AG04450 (cell line): ENCODE measurements around the gene GEMIN7. TPM values are rescaled to one million over a fixed set of nuclear protein-coding genes. Genes with fewer than 3 reads are reported as not detected.

ENCODE experiments used
- CTCF ChIA-PET: fragments of 300-600, 350-600 bp; formaldehyde crosslinking; extraction: SDS; loops from one replicate; lab custom pipeline; 2022; ENCODE audit warnings: antibody characterized with exemption, inconsistent platforms; lab: Charles Lee
- POLR2A ChIA-PET: fragments of 350-600 bp; formaldehyde crosslinking; extraction: SDS; loops from one replicate; lab custom pipeline; 2021; ENCODE audit warnings: antibody characterized with exemption, inconsistent platforms; lab: Yijun Ruan, JAX
- DNase-seq: peaks from one replicate; pipeline ENCODE4 v3.0.0-alpha.2; 2011; ENCODE audit warnings: low read depth, low spot score
- H3K27ac ChIP-seq: one replicate; pipeline ENCODE4 v1.5.1; 2012; ENCODE audit warnings: low read depth, low read length, control low read depth
- H3K27me3 ChIP-seq: one replicate; pipeline ENCODE4 v1.6.0; 2012; ENCODE audit warnings: low read length; ENCODE audit not compliant: control insufficient read depth, insufficient read depth
- H3K4me3 ChIP-seq: 2 replicates; pipeline ENCODE4 v1.5.1; 2011; ENCODE audit warnings: mild to moderate bottlenecking, low read depth, low read length, control low read depth
- H3K9me3 ChIP-seq: 2 replicates; pipeline ENCODE4 v1.5.1; 2012; ENCODE audit warnings: low read length; ENCODE audit not compliant: control insufficient read depth, insufficient read depth
- polyA plus RNA-seq: library from polyadenylated mRNA; depleted of rRNA; stranded (reverse); fragments of >200 nt; gene quantifications from 2 replicates; pipeline ENCODE4 v1.2.3, GENCODE V29; 2011
- TF ChIP-seq, protein P1 (sequence below): IDR thresholded peaks from 2 replicates; pipeline ENCODE4 v1.5.1; 2011; ENCODE audit warnings: low read depth, low read length, control low read depth, inconsistent platforms

Gene GEMIN7
- polyA plus RNA-seq, 1 experiment = 20.6 TPM

DNA sequence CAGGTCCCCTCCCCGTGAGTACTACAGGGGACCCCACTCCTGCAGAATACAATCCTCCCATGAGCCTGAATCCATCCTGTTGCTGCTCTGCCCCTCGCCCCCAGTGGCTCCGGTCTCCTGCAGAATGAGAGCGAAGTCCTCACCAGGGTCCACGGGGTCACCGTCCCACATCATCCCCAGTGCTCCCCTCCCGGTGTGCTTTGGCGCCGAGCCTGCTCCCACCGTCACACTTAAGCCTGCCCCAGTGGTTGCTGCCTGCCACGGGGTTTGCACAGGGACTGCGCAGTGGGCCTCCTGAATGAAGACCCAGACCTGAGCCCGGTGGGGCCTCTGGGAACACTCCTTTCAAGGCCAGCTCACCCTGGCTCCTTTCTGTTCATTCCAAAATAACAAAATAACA, 51.2 kb downstream of the GEMIN7 start:
- no peak for DNase-seq
- Histone ChIP-seq H3K27me3 (no peaks in the 10 kb centered on the region), H3K27ac (no peak overlapping the region), H3K9me3 (no peaks in the 10 kb centered on the region; the same call in 1 of the 2 replicates), H3K4me3 (no peak overlapping the region)
- CTCF ChIA-PET = no interaction called here
- POLR2A ChIA-PET = no interaction called here
- TF ChIP-seq, protein P1, sequence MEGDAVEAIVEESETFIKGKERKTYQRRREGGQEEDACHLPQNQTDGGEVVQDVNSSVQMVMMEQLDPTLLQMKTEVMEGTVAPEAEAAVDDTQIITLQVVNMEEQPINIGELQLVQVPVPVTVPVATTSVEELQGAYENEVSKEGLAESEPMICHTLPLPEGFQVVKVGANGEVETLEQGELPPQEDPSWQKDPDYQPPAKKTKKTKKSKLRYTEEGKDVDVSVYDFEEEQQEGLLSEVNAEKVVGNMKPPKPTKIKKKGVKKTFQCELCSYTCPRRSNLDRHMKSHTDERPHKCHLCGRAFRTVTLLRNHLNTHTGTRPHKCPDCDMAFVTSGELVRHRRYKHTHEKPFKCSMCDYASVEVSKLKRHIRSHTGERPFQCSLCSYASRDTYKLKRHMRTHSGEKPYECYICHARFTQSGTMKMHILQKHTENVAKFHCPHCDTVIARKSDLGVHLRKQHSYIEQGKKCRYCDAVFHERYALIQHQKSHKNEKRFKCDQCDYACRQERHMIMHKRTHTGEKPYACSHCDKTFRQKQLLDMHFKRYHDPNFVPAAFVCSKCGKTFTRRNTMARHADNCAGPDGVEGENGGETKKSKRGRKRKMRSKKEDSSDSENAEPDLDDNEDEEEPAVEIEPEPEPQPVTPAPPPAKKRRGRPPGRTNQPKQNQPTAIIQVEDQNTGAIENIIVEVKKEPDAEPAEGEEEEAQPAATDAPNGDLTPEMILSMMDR = no peak

DNA sequence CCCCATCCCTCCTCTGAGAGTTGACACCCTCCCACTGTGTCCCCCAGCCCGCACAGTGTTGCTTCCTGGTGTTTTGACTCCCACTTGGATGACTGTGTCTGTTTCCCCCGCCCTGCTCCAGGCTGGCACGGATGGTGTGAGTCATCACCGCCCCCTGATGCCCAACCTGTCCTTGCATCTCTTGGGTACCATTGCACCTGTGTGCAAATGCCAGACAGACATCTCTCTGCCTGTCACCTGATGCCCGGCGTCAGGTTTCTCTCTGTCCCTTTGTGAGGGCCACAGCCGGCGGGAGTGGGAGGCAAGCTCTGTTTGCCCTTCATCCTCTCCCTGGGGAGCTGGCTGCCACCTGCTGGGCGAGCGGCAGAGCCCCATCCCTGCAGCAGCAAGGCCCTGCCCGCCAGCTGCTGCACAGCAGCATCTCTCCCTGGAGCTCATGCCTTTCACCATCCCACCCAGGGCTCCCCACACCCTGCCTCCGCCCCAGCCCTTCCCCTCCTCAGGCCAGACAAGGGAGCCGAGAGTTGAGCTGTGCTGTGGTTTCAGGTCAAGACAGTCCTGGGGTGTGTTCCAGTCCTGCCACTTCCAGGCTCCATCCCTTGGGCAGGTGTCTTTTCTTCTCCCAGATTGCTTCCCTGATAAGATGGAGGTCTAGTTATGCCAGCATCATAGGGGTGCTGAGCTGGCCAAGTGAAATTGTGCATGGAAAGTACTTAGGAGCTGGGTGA, 52.0 kb downstream of the GEMIN7 start:
- POLR2A ChIA-PET = interaction anchor here (0.8 kb wide), 1 partner anchor 39 kb away, joined by 3 read pairs; no protein-coding TSS in a partner anchor
- DNase-seq = no peak

DNA sequence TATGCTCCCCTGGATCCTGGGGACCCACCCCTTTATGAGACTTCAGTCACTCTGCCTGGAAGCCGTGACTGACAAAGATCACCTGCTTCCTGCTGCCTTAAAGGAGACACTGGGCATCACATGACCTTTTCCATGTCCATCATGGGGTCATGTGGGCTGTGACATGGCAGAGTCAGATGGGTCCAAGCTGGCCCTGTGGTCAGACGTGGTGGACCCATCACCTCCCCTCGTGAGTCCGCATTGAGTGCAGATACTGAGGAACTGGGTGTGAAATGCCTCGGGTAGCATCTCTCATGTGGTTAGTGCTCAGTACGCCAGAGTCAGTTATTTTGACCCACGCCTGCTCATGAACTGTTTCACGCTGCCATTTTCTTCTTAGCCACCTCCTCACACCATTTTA, 54.6 kb downstream of the GEMIN7 start:
- CTCF ChIA-PET = interaction anchor here (1.0 kb wide), 1 partner anchor 8 kb away, joined by 4 read pairs; no protein-coding TSS in a partner anchor
- TF ChIP-seq, protein P1 = no peak

More for the DNA sequence above, 52.0 kb downstream of the GEMIN7 start:
- Histone ChIP-seq H3K27me3 (no peaks in the 10 kb centered on the region), H3K27ac (no peak overlapping the region), H3K9me3 (no peaks in the 10 kb centered on the region; the same call in 1 of the 2 replicates), H3K4me3 (no peak overlapping the region)
- TF ChIP-seq, protein P1 = peak; percentile 34; the same call in 1 of the 2 replicates
- CTCF ChIA-PET = interaction anchor here (0.8 kb wide), 1 partner anchor 39 kb away, joined by 3 read pairs; no protein-coding TSS in a partner anchor

DNA sequence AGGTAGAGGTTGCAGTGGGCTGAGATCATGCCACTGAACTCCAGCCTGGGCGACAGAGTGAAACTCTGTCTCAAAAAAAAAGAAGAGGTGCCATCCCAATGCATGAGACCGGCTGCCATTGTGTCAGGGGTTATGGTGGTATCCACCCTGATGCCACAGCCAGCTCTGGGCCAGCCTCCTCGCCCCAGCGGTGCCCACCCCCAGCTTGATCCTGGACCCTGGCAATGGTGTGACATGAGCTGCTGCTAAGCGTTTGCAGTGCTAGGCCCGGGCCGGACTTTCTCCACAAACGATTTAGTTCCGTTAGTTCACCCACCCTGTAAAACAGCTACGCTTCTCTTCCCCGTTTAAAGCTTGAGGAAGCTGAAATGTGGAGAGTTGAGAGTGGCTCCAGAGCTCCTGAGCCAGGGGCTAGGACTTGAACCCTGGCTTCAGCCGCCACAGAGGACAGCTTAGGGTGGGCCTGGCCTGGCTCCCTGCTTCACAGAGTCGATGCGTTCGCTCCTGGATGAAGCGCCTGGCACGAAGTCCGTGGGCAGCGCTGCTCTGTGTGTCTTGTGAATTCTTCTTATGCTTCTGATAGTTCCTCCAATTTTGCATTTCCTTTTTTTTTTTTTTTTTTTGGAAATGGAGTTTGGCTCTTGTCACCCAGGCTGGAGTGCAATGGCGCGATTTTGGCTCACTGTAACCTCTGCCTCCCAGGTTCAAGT, 56.3 kb downstream of the GEMIN7 start:
- Histone ChIP-seq H3K4me3 (no peak overlapping the region), H3K27me3 (no peaks in the 10 kb centered on the region), H3K27ac (no peak overlapping the region), H3K9me3 (no peaks in the 10 kb centered on the region)
- ChIA-PET CTCF (no interaction called here), POLR2A (no interaction called here)
- no peak for DNase-seq
- TF ChIP-seq, protein P1 = no peak

More for the DNA sequence above, 54.6 kb downstream of the GEMIN7 start:
- H3K27ac ChIP-seq = no peak overlapping the region
- no peak for DNase-seq
- H3K4me3 ChIP-seq = no peak overlapping the region
- POLR2A ChIA-PET = no interaction called here
- no peaks in the 10 kb centered on the region for H3K27me3 ChIP-seq
- H3K9me3 ChIP-seq = no peaks in the 10 kb centered on the region
